ENCODE results near the gene DERL2.

Gene DERL2

GRCh38 chr17:5485270-5486205, at the start of gene DERL2:
Gene DERL2 (minus strand): TSS chr17:5486178. CDS start chr17:5486161, 17 bp downstream.
- peak; percentile 11 for DNase-seq

- DNase-seq, result no peak
These were observed 49.5 kb upstream of the DERL2 start for GRCh38 chr17:5535436-5535835.

GRCh38 chr17:5533486-5534315, 47.7 kb upstream of the DERL2 start:
- DNase-seq, result no peak

GRCh38 chr17:5532581-5532980, 46.6 kb upstream of the DERL2 start:
- no peak for DNase-seq

GRCh38 chr17:5531085-5531418, 45.1 kb upstream of the DERL2 start:
- no peak for DNase-seq

GRCh38 chr17:5530265-5531084, 44.5 kb upstream of the DERL2 start:
- DNase-seq, result no peak

- DNase-seq, result no peak
These were observed 41.7 kb upstream of the DERL2 start for GRCh38 chr17:5527601-5528250.

- DNase-seq, result no peak
These were observed 41.0 kb upstream of the DERL2 start for GRCh38 chr17:5526821-5527598.

- no peak for DNase-seq
These were observed 37.3 kb upstream of the DERL2 start for GRCh38 chr17:5523249-5523648.

- DNase-seq, result no peak
These were observed 36.5 kb upstream of the DERL2 start for GRCh38 chr17:5522476-5522875.

- no peak for DNase-seq
These were observed 30.2 kb upstream of the DERL2 start for GRCh38 chr17:5516060-5516792.

- no peak for DNase-seq
These were observed 29.0 kb upstream of the DERL2 start for GRCh38 chr17:5514976-5515375.

GRCh38 chr17:5513628-5514027, 27.6 kb upstream of the DERL2 start:
- DNase-seq, result no peak

- DNase-seq, result no peak
These were observed 25.6 kb upstream of the DERL2 start for GRCh38 chr17:5511401-5512225.

- DNase-seq, result no peak
These were observed 24.8 kb upstream of the DERL2 start for GRCh38 chr17:5510771-5511170.

GRCh38 chr17:5509482-5509881, 23.5 kb upstream of the DERL2 start:
- no peak for DNase-seq

- DNase-seq, result peak; percentile 65
These were observed 22.8 kb upstream of the DERL2 start for GRCh38 chr17:5508810-5509209.

GRCh38 chr17:5506307-5506706, 20.3 kb upstream of the DERL2 start:
- no peak for DNase-seq

GRCh38 chr17:5502552-5502951, 16.6 kb upstream of the DERL2 start:
- no peak for DNase-seq

- DNase-seq, result no peak
These were observed 15.7 kb upstream of the DERL2 start for GRCh38 chr17:5501685-5502084.
